Nephron (organoid): Measurements from ENCODE around the gene ANKRD60.
A peak's percentile ranks its signal among the peaks of the same experiment; 100 is the strongest.

Experiments
- H3K27ac Mint-ChIP-seq, 3 experiments: 2 replicates each; pipeline ENCODE4 v1.8.0; 2020; ENCODE audit warnings: mixed read lengths in 3 of 3, mild to moderate bottlenecking in 2 of 3, moderate library complexity in 1 of 3
- H3K27me3 Mint-ChIP-seq: 2 replicates; pipeline ENCODE4 v1.8.0; 2021; ENCODE audit warnings: low read depth, mild to moderate bottlenecking, moderate library complexity, mixed read lengths
- H3K36me3 Mint-ChIP-seq: 2 replicates; pipeline ENCODE4 v1.8.0; 2020; ENCODE audit warnings: low read depth, mixed read lengths
- H3K4me1 Mint-ChIP-seq: 2 replicates; pipeline ENCODE4 v1.8.0; 2020; ENCODE audit warnings: mixed read lengths
- H3K4me3 Mint-ChIP-seq, 3 experiments: 2 replicates each; pipeline ENCODE4 v1.8.0; 2020; ENCODE audit warnings: mild to moderate bottlenecking in 3 of 3, mixed read lengths in 3 of 3, moderate library complexity in 2 of 3
- H3K9me3 Mint-ChIP-seq: 2 replicates; pipeline ENCODE4 v1.8.0; 2020; ENCODE audit warnings: mixed read lengths
- CTCF ChIP-seq, 3 experiments: fragments of 200-600 bp; sonication (generic); IDR thresholded peaks; one replicate each; pipeline ENCODE4 v1.5.0; 2021; ENCODE audit warnings: antibody characterized with exemption in 3 of 3; ENCODE audit not compliant: unreplicated experiment in 3 of 3

ANKRD60 gene

GRCh38 chr20:58224974-58225373 is 3.5 kb downstream of the ANKRD60 start:
- no peak for TF ChIP-seq CTCF (IDR thresholded peaks at IDR 0.05; ENCODE audit: unreplicated experiment in 3 of 3)
- H3K9me3 Mint-ChIP-seq: peaks cover 10% of the 10 kb centered on the region
- H3K4me3 Mint-ChIP-seq: no peak overlapping the region
- peaks cover 11% of the 10 kb centered on the region for H3K36me3 Mint-ChIP-seq
- peaks cover 26% of the 10 kb centered on the region for H3K4me1 Mint-ChIP-seq
- H3K27me3 Mint-ChIP-seq: peaks cover 90% of the 10 kb centered on the region
- H3K27ac Mint-ChIP-seq: peak overlapping the region in 1 of 3 experiments; percentile 77

- Mint-ChIP-seq H3K27ac (peak overlapping the region in 2 of 3 experiments; percentile 49 to 77), H3K36me3 (peaks cover 9% of the 10 kb centered on the region), H3K4me3 (no peak overlapping the region), H3K27me3 (peaks cover 87% of the 10 kb centered on the region), H3K9me3 (peaks cover 13% of the 10 kb centered on the region), H3K4me1 (peaks cover 21% of the 10 kb centered on the region)
- TF ChIP-seq CTCF (IDR thresholded peaks at IDR 0.05; ENCODE audit: unreplicated experiment in 3 of 3): no peak
These were observed 4.4 kb downstream of the ANKRD60 start for GRCh38 chr20:58224097-58224496.

GRCh38 chr20:58223358-58223941 is 5.0 kb downstream of the ANKRD60 start:
- peaks cover 16% of the 10 kb centered on the region for H3K9me3 Mint-ChIP-seq
- H3K4me3 Mint-ChIP-seq: peak overlapping the region in 1 of 3 experiments; percentile 15
- no peak for TF ChIP-seq CTCF (IDR thresholded peaks at IDR 0.05; ENCODE audit: unreplicated experiment in 3 of 3)
- peaks cover 88% of the 10 kb centered on the region for H3K27me3 Mint-ChIP-seq
- peaks cover 9% of the 10 kb centered on the region for H3K36me3 Mint-ChIP-seq
- no peak overlapping the region for H3K27ac Mint-ChIP-seq
- H3K4me1 Mint-ChIP-seq: peaks cover 16% of the 10 kb centered on the region

GRCh38 chr20:58222446-58222845 is 6.0 kb downstream of the ANKRD60 start:
- Mint-ChIP-seq H3K4me3 (no peak overlapping the region), H3K27me3 (peaks cover 90% of the 10 kb centered on the region), H3K4me1 (peaks cover 16% of the 10 kb centered on the region), H3K27ac (no peak overlapping the region), H3K9me3 (peaks cover 16% of the 10 kb centered on the region), H3K36me3 (peaks cover 9% of the 10 kb centered on the region)
- TF ChIP-seq CTCF (IDR thresholded peaks at IDR 0.05; ENCODE audit: unreplicated experiment in 3 of 3): no peak

- peaks cover under 1% of the 10 kb centered on the region for H3K4me1 Mint-ChIP-seq
- no peak overlapping the region for H3K4me3 Mint-ChIP-seq
- no peaks in the 10 kb centered on the region for H3K36me3 Mint-ChIP-seq
- H3K27ac Mint-ChIP-seq: no peak overlapping the region
- peaks cover 80% of the 10 kb centered on the region for H3K27me3 Mint-ChIP-seq
- peaks cover 6% of the 10 kb centered on the region for H3K9me3 Mint-ChIP-seq
- TF ChIP-seq CTCF (IDR thresholded peaks at IDR 0.05; ENCODE audit: unreplicated experiment in 3 of 3): no peak
These were observed 9.1 kb downstream of the ANKRD60 start for GRCh38 chr20:58219342-58219700.

GRCh38 chr20:58218665-58219341 is 9.7 kb downstream of the ANKRD60 start:
- H3K27ac Mint-ChIP-seq: no peak overlapping the region
- no peaks in the 10 kb centered on the region for H3K36me3 Mint-ChIP-seq
- H3K4me3 Mint-ChIP-seq: no peak overlapping the region
- peaks cover 6% of the 10 kb centered on the region for H3K9me3 Mint-ChIP-seq
- no peak for TF ChIP-seq CTCF (IDR thresholded peaks at IDR 0.05; ENCODE audit: unreplicated experiment in 3 of 3)
- H3K4me1 Mint-ChIP-seq: no peaks in the 10 kb centered on the region
- peaks cover 76% of the 10 kb centered on the region for H3K27me3 Mint-ChIP-seq
